Testis (tissue), 3 donors: ENCODE results near the gene RTL5. TPM values are rescaled to one million over a fixed set of nuclear protein-coding genes. Genes with fewer than 3 reads are reported as not detected.

Experiments
- DNase-seq: peaks from one replicate; pipeline ENCODE4 v3.0.0-alpha.2; 2019
- H3K27ac ChIP-seq, 2 donors: fragments of 200-600 bp; sonication (generic); one replicate each; pipeline ENCODE4 v1.5.1; 2019
- H3K27me3 ChIP-seq: fragments of 200-600 bp; sonication (generic); one replicate; pipeline ENCODE4 v1.5.1; 2019
- H3K36me3 ChIP-seq: fragments of 200-600 bp; sonication (generic); one replicate; pipeline ENCODE4 v1.5.1; 2017; ENCODE audit warnings: low read depth; ENCODE audit errors: missing control alignments
- H3K4me1 ChIP-seq: fragments of 200-600 bp; sonication (generic); one replicate; pipeline ENCODE4 v1.5.1; 2019
- H3K4me3 ChIP-seq, 2 donors: fragments of 200-600 bp; sonication (generic); one replicate each; pipeline ENCODE4 v1.5.1; 2017 to 2019
- H3K9me3 ChIP-seq: fragments of 200-600 bp; sonication (generic); one replicate; pipeline ENCODE4 v1.5.1; 2017
- POLR2A ChIP-seq: fragments of 450-650 bp; IDR thresholded peaks from one replicate; pipeline ENCODE4 v1.6.1; 2017; ENCODE audit warnings: antibody characterized with exemption, mild to moderate bottlenecking, moderate library complexity
- WGBS, 2 donors: methylation state at CpG; one replicate each; pipeline ENCODE4 v1.1.5; 2018; 5-methylcytosine and 5-hydroxymethylcytosine counted together
- intact Hi-C: fragments of 100-400 bp; cut with DNase I; formaldehyde crosslinking; loops from one replicate; pipeline ENCODE4 v1.15.1; 2023; ENCODE audit warnings: low total_unique reads
- polyA plus RNA-seq: library from polyadenylated mRNA; stranded (reverse); fragments of 350-450 nt; fragmentation: Illumina TruSeq; extraction: RNeasy Lipid Tissue Mini Kit (QIAGEN cat#74804); gene quantifications from one replicate; pipeline ENCODE4 v1.2.3, GENCODE V29; 2014; ENCODE audit warnings: low read depth, low replicate concordance; ENCODE audit not compliant: insufficient read depth
- total RNA-seq, 2 donors: library from RNA; depleted of rRNA; stranded (reverse); fragments of >200 nt; gene quantifications; one replicate each; pipeline ENCODE4 v1.2.3, GENCODE V29; 2016
- TF ChIP-seq, protein P1 (sequence below), 3 experiments: fragments of 450-650 bp in 2 of 3; fragments of 200-600 bp in 1 of 3; sonication (generic) in 1 of 3; IDR thresholded peaks; one replicate each; pipeline ENCODE4 v1.5.1; 2016 to 2019; ENCODE audit warnings: antibody characterized with exemption in 3 of 3, mild to moderate bottlenecking in 2 of 3, moderate library complexity in 1 of 3

RTL5 gene
- total and polyA plus RNA-seq, 3 donors from 2014 or later = 18.0 to 25.6 (median 25.4) TPM

DNA sequence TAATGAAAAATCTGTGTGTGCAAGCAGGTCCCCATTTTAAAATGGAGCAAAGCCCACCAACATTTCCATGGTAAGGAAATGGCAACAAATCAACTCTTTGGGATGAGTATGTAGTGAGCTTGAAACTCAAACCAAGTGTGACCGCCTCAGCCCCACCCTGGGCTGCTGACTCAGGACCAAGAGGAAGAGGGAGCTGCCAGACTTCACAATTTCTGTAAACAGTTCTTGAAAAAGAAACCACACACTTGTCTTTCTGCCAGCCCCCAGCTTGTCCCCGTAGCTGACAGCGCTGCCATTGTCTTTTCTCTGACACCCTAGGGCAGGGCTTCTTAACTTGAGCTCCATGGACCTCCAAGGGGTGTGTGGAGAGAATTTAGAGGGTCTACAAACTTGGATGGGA is 10.3 kb downstream of the RTL5 start:
- H3K4me1 ChIP-seq = peaks cover 12% of the 10 kb centered on the region
- H3K27ac ChIP-seq = no peak overlapping the region
- no peaks in the 10 kb centered on the region for H3K36me3 ChIP-seq

DNA sequence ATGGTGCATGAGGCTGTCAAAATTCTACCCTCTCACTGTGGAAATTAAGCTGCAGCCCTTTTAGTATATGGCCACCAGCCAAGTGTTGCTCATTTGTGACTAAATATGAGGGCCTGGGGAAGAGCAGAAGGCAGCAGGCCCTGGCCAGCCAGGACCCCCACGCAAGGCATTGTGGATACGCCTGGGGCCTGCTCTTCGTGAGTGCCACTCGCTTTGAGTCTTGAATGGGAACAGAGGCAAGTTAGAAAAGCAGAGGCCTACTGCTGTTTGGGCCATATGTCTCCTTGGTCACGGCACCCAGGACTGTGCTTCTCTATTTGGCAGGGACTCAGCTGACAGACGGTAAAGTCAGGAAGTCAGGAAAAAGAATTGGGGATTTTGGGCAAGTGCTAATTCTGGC is 10.9 kb downstream of the RTL5 start:
- Histone ChIP-seq H3K9me3 (no peaks in the 10 kb centered on the region), H3K4me1 (peaks cover 8% of the 10 kb centered on the region), H3K36me3 (no peaks in the 10 kb centered on the region), H3K27me3 (no peaks in the 10 kb centered on the region), H3K27ac (no peak overlapping the region), H3K4me3 (no peak overlapping the region)
- 60 to 83% methylated on average over 1 to 6 of the region's 6 CpGs for WGBS, 2 donors
- TF ChIP-seq, protein P1, sequence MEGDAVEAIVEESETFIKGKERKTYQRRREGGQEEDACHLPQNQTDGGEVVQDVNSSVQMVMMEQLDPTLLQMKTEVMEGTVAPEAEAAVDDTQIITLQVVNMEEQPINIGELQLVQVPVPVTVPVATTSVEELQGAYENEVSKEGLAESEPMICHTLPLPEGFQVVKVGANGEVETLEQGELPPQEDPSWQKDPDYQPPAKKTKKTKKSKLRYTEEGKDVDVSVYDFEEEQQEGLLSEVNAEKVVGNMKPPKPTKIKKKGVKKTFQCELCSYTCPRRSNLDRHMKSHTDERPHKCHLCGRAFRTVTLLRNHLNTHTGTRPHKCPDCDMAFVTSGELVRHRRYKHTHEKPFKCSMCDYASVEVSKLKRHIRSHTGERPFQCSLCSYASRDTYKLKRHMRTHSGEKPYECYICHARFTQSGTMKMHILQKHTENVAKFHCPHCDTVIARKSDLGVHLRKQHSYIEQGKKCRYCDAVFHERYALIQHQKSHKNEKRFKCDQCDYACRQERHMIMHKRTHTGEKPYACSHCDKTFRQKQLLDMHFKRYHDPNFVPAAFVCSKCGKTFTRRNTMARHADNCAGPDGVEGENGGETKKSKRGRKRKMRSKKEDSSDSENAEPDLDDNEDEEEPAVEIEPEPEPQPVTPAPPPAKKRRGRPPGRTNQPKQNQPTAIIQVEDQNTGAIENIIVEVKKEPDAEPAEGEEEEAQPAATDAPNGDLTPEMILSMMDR (IDR thresholded peaks at IDR 0.05) = no peak
- no peak for TF ChIP-seq POLR2A
- intact Hi-C loops = loop anchor here (5.0 kb wide), 1 partner anchor 99 kb away; no protein-coding TSS in a partner anchor
- no peak for DNase-seq

More for the DNA sequence above, 10.3 kb downstream of the RTL5 start:
- peak; percentile 54 for DNase-seq
- intact Hi-C loops = loop anchor here (5.0 kb wide), 1 partner anchor 99 kb away; no protein-coding TSS in a partner anchor
- WGBS, 2 donors = 20 to 31% methylated on average over 3 of the region's 3 CpGs
- H3K27me3 ChIP-seq = no peaks in the 10 kb centered on the region
- no peak overlapping the region for H3K4me3 ChIP-seq
- no peaks in the 10 kb centered on the region for H3K9me3 ChIP-seq
- TF ChIP-seq POLR2A = no peak
- TF ChIP-seq, protein P1 (IDR thresholded peaks at IDR 0.05) = no peak

DNA sequence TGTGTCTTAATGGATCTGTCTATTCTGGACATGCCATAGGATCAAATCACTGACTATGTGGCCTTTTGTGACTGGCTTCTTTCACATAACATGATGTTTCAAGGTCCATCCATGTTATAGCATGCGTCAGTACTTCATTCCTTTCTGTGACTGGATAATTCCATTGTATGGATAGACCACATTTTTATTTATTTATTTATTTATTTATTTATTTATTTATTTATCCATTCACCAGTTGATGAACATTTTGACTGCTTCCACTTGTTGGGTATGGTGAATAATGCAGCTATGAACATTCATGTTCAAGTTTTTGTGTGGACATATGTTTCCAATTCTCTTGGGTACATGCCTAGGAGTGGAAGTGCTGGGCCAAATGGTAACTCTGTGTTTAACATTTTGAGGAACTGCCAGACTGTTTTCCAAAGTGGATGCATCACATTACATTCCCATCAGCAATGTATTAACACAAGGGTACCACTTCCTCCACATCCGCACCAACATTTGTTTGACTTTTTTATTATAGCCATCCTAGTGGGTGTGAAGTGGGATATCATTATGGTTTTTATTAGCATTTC is 14.0 kb downstream of the RTL5 start:
- intact Hi-C loops = no loop called here
- Histone ChIP-seq H3K36me3 (no peaks in the 10 kb centered on the region), H3K27ac (no peak overlapping the region), H3K27me3 (no peaks in the 10 kb centered on the region), H3K4me1 (no peaks in the 10 kb centered on the region), H3K4me3 (no peak overlapping the region), H3K9me3 (no peaks in the 10 kb centered on the region)
- no peak for DNase-seq
- TF ChIP-seq, protein P1 (IDR thresholded peaks at IDR 0.05) = no peak
- no peak for TF ChIP-seq POLR2A
- 94 to 98% methylated on average over 2 of the region's 2 CpGs for WGBS, 2 donors

DNA sequence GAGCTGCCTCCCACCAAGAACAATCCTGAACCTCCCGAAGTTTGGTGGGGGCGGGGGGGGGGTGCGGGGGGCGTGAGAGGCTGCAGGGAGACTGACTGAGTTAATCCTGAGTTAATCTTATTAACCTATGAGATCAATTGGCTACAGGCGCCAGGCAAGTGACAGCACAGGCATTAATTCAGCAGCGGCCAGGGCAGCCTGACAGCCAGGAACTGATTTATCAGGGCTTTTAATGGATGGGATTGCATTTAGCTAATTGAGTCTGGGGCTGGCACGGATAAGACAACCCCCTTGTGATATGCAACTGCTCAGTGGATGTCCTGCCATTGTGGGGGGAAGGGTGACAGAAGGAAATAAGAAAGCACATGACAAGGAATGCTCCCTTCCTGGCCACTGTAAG is 16.3 kb downstream of the RTL5 start:
- Histone ChIP-seq H3K27ac (no peak overlapping the region), H3K4me1 (no peaks in the 10 kb centered on the region), H3K9me3 (no peaks in the 10 kb centered on the region), H3K4me3 (no peak overlapping the region), H3K27me3 (no peaks in the 10 kb centered on the region), H3K36me3 (no peaks in the 10 kb centered on the region)
- intact Hi-C loops = no loop called here
- DNase-seq = no peak
- no peak for TF ChIP-seq POLR2A
- TF ChIP-seq, protein P1 (IDR thresholded peaks at IDR 0.05) = no peak
- WGBS, 2 donors = 58 to 62% methylated on average over 5 to 6 of the region's 7 CpGs

DNA sequence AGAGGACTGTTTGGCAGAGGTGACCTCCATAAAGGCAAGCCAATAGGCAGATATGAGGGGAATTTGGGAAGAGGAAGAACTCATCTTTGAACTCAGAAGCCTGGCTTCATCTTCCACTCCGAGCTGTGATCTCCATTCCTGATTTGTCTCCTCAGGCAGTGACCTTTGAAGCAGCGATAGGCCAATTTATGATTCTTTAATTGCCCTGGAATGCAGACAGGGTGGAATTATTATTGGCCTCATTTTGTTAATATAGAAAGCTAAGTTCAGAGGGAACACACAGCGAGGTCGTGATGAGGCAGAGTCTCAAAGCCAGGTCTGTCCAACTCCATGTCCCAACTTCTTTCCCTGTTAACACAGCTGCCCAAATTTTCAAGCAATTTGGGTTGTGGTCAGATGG is 16.9 kb downstream of the RTL5 start:
- Histone ChIP-seq H3K4me1 (no peaks in the 10 kb centered on the region), H3K9me3 (no peaks in the 10 kb centered on the region), H3K27me3 (no peaks in the 10 kb centered on the region), H3K27ac (no peak overlapping the region), H3K4me3 (no peak overlapping the region), H3K36me3 (no peaks in the 10 kb centered on the region)
- TF ChIP-seq POLR2A = no peak
- TF ChIP-seq, protein P1 (IDR thresholded peaks at IDR 0.05) = no peak
- intact Hi-C loops = no loop called here
- WGBS, 2 donors = 53 to 73% methylated on average over 4 of the region's 4 CpGs
- DNase-seq = no peak
